ENCODE results near the gene MAP1LC3B2.
A peak's percentile ranks its signal among the peaks of the same experiment; 100 is the strongest.

MAP1LC3B2 gene

DNA sequence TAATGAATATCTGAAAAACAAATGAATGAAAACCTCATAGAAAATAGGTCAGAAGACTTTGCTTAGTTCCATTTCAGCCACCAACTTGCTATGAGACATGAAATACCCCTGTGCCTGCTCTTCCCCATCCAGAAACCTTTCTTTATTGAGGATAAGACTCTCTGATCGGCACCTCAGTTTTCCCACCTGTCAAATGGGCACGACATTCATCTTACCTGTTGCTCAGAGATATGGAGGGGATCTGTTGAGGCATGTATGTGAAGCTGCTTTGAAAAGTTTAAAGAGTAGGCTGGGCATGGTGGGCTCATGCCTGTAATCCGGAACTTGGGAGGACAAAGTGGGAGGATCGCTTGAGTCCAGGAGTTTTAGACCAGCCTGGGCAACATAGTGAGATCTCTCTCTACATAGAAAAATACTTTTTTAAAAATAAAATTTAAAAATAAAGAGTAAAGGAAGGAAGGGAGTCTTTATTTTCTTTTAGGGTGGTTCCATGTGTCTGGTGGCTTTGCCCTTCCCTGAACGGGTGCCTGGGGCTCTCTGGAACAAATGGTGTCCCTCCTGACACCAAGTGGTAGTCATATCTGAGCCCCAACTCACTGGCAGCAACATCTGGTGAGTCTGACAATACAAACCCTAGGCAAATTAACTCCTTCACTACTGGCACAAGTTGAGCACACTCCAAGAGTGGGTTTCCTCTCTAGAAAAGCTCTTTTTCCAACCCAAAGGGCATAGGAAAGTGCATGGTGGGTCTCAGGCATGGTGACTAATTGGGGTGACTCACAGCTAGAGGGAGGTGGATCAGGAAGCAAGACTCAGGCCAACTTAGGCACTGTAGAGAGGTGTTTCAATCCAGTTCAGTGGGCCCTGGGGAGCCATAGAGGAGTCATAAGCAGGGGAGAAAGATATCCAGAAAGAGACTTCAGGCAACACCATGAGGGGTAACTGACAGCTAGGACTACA lies 42.1 kb downstream of the MAP1LC3B2 start:
- Histone ChIP-seq H3K4me1 (ENCODE audit: control insufficient read depth in 5 of 5, insufficient read depth in 5 of 5, low read length in 5 of 5) (peaks cover 13 to 39% (median 36%) of the 10 kb centered on the region in 5 donors), H3K9me3 (ENCODE audit: control insufficient read depth in 5 of 5, low read length in 5 of 5) (no peaks in the 10 kb centered on the region), H3K9ac (ENCODE audit: low read length in 5 of 5) (no peak overlapping the region), H3K4me3 (ENCODE audit: low read depth in 1 of 5, low read length in 5 of 5) (no peak overlapping the region), H3K27ac (ENCODE audit: low read depth, low read length) (peak overlapping the region; percentile 30), H3K36me3 (ENCODE audit: control insufficient read depth in 5 of 5, insufficient read depth in 5 of 5, low read length in 5 of 5) (no peaks in the 10 kb centered on the region), H3K27me3 (ENCODE audit: control insufficient read depth in 5 of 5, insufficient read depth in 4 of 5, low read length in 5 of 5) (peaks cover 0 to 2% (median 0%) of the 10 kb centered on the region in 5 donors)

GRCh38 chr12:116601933-116602810 lies 43.0 kb downstream of the MAP1LC3B2 start:
- H3K36me3 ChIP-seq (ENCODE audit: control insufficient read depth in 5 of 5, insufficient read depth in 5 of 5, low read length in 5 of 5): no peaks in the 10 kb centered on the region
- no peaks in the 10 kb centered on the region for H3K9me3 ChIP-seq (ENCODE audit: control insufficient read depth in 5 of 5, low read length in 5 of 5)
- peaks cover 0 to 2% (median 0%) of the 10 kb centered on the region in 5 donors for H3K27me3 ChIP-seq (ENCODE audit: control insufficient read depth in 5 of 5, insufficient read depth in 4 of 5, low read length in 5 of 5)
- no peak overlapping the region for H3K4me3 ChIP-seq (ENCODE audit: low read depth in 1 of 5, low read length in 5 of 5)
- H3K9ac ChIP-seq (ENCODE audit: low read length in 5 of 5): no peak overlapping the region
- H3K27ac ChIP-seq (ENCODE audit: low read depth, low read length): no peak overlapping the region
- peaks cover 13 to 39% (median 36%) of the 10 kb centered on the region in 5 donors for H3K4me1 ChIP-seq (ENCODE audit: control insufficient read depth in 5 of 5, insufficient read depth in 5 of 5, low read length in 5 of 5)

DNA sequence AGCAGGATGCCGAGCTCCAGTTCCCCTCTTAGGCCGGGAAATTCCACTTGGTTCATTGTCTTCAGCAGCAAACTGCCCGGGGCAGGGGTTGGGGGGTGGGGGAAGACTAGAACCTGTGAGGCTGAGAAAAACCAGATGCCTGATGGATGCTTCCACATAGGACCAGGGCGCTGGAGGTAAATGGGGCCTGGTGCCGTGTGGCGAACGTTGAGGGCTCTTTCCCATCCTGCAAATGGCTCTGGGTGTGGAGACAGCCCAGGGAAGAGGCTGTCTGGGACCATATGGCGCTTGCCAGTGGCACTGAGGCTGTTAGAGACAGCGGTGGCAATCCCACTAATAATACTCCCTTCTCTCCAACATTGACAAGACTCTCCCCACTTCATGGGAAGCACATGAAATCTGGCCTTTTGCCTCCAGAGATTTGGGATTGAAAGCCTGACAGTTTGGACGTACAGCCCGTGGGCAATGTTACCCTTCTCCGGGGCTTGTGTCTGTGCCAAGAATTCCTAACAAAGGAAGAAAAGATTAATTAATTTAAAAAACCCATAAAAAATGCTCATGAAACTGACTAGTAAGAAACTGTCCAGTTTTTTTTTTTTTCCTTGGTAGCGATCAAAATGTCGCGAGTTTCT lies 44.5 kb downstream of the MAP1LC3B2 start:
- H3K36me3 ChIP-seq (ENCODE audit: control insufficient read depth in 5 of 5, insufficient read depth in 5 of 5, low read length in 5 of 5): no peaks in the 10 kb centered on the region
- peak overlapping the region in 1 of 5 donors; percentile 20 for H3K9ac ChIP-seq (ENCODE audit: low read length in 5 of 5)
- H3K27ac ChIP-seq (ENCODE audit: low read depth, low read length): no peak overlapping the region
- no peaks in the 10 kb centered on the region for H3K9me3 ChIP-seq (ENCODE audit: control insufficient read depth in 5 of 5, low read length in 5 of 5)
- H3K27me3 ChIP-seq (ENCODE audit: control insufficient read depth in 5 of 5, insufficient read depth in 4 of 5, low read length in 5 of 5): peaks cover 0 to 2% (median 0%) of the 10 kb centered on the region in 5 donors
- H3K4me1 ChIP-seq (ENCODE audit: control insufficient read depth in 5 of 5, insufficient read depth in 5 of 5, low read length in 5 of 5): peaks cover 13 to 36% (median 31%) of the 10 kb centered on the region in 5 donors
- H3K4me3 ChIP-seq (ENCODE audit: low read depth in 1 of 5, low read length in 5 of 5): no peak overlapping the region

DNA sequence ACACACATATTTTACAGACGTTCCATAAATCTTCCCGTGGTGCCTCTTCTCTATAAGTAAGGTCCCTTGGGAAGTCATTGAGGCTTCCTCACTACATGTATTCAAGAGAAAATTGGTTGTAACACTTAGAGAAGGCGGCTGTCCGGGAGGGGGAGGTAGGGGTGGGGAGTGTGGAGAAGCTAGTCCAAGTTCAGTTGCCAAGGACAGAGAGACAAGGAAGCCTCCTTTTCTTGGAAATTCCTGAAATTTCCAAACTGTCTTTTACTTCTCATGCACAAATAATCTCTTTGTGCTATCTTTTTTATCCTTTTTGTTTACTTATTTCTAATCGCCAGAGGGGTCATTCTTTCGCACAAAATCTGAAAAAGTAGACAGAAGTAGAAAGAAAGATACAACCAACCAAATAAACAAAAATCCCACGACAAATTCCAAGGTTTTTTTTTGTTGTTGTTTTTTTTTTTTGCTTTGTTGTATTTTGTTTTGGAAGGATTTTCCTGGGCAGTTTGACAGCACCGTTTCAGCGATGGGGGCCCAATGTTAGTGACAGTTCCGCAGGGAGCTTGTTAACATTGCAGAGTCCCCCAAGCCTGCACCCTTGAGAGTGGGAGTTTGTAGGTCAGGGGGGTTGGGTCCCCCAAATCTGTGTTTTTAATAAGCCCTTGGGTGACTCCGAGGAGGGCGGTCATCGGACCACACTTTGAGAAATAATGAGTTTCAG lies 45.2 kb downstream of the MAP1LC3B2 start:
- Histone ChIP-seq H3K9me3 (ENCODE audit: control insufficient read depth in 5 of 5, low read length in 5 of 5) (no peaks in the 10 kb centered on the region), H3K4me3 (ENCODE audit: low read depth in 1 of 5, low read length in 5 of 5) (peak overlapping the region in 2 of 5 donors; percentile 33 to 40), H3K4me1 (ENCODE audit: control insufficient read depth in 5 of 5, insufficient read depth in 5 of 5, low read length in 5 of 5) (peaks cover 10 to 33% (median 29%) of the 10 kb centered on the region in 5 donors), H3K9ac (ENCODE audit: low read length in 5 of 5) (no peak overlapping the region), H3K27ac (ENCODE audit: low read depth, low read length) (no peak overlapping the region), H3K27me3 (ENCODE audit: control insufficient read depth in 5 of 5, insufficient read depth in 4 of 5, low read length in 5 of 5) (peaks cover 0 to 2% (median 0%) of the 10 kb centered on the region in 5 donors), H3K36me3 (ENCODE audit: control insufficient read depth in 5 of 5, insufficient read depth in 5 of 5, low read length in 5 of 5) (no peaks in the 10 kb centered on the region)

- no peaks in the 10 kb centered on the region for H3K36me3 ChIP-seq (ENCODE audit: control insufficient read depth in 5 of 5, insufficient read depth in 5 of 5, low read length in 5 of 5)
- peaks cover 0 to 2% (median 0%) of the 10 kb centered on the region in 5 donors for H3K27me3 ChIP-seq (ENCODE audit: control insufficient read depth in 5 of 5, insufficient read depth in 4 of 5, low read length in 5 of 5)
- H3K4me3 ChIP-seq (ENCODE audit: low read depth in 1 of 5, low read length in 5 of 5): peak overlapping the region in 4 of 5 donors; percentile 13 to 40 (median 24)
- H3K4me1 ChIP-seq (ENCODE audit: control insufficient read depth in 5 of 5, insufficient read depth in 5 of 5, low read length in 5 of 5): peaks cover 8 to 34% (median 29%) of the 10 kb centered on the region in 5 donors
- H3K9ac ChIP-seq (ENCODE audit: low read length in 5 of 5): no peak overlapping the region
- no peaks in the 10 kb centered on the region for H3K9me3 ChIP-seq (ENCODE audit: control insufficient read depth in 5 of 5, low read length in 5 of 5)
- no peak overlapping the region for H3K27ac ChIP-seq (ENCODE audit: low read depth, low read length)
Observed at GRCh38 chr12:116604951-116605641, 45.9 kb downstream of the MAP1LC3B2 start.

DNA sequence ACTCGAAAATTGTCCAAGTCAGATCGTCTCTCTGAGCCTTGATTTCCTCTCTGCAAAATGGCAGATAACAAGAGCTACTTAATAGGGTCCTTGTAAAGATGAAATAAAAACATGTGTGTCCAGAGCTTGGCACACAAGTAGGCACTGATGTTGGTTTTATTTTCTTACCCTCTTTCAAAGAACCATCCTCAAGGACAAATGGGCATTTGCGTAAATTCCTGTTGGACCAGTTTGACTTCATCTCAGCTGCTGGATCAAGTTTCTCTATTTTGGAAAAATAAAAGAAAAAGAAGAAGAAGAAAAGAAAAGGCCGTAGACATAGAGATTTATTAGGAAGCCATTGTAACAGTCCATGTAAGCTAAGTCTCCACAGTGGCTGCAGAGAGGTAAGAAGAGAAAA lies 47.2 kb downstream of the MAP1LC3B2 start:
- no peaks in the 10 kb centered on the region for H3K36me3 ChIP-seq (ENCODE audit: control insufficient read depth in 5 of 5, insufficient read depth in 5 of 5, low read length in 5 of 5)
- peaks cover 0 to 2% (median 0%) of the 10 kb centered on the region in 5 donors for H3K27me3 ChIP-seq (ENCODE audit: control insufficient read depth in 5 of 5, insufficient read depth in 4 of 5, low read length in 5 of 5)
- no peaks in the 10 kb centered on the region for H3K9me3 ChIP-seq (ENCODE audit: control insufficient read depth in 5 of 5, low read length in 5 of 5)
- H3K27ac ChIP-seq (ENCODE audit: low read depth, low read length): no peak overlapping the region
- peaks cover 7 to 39% (median 28%) of the 10 kb centered on the region in 5 donors for H3K4me1 ChIP-seq (ENCODE audit: control insufficient read depth in 5 of 5, insufficient read depth in 5 of 5, low read length in 5 of 5)
- H3K4me3 ChIP-seq (ENCODE audit: low read depth in 1 of 5, low read length in 5 of 5): no peak overlapping the region
- no peak overlapping the region for H3K9ac ChIP-seq (ENCODE audit: low read length in 5 of 5)

- Histone ChIP-seq H3K27me3 (ENCODE audit: control insufficient read depth in 5 of 5, insufficient read depth in 4 of 5, low read length in 5 of 5) (peaks cover 0 to 2% (median 0%) of the 10 kb centered on the region in 5 donors), H3K4me1 (ENCODE audit: control insufficient read depth in 5 of 5, insufficient read depth in 5 of 5, low read length in 5 of 5) (peaks cover 7 to 34% (median 27%) of the 10 kb centered on the region in 5 donors), H3K36me3 (ENCODE audit: control insufficient read depth in 5 of 5, insufficient read depth in 5 of 5, low read length in 5 of 5) (no peaks in the 10 kb centered on the region), H3K27ac (ENCODE audit: low read depth, low read length) (no peak overlapping the region), H3K4me3 (ENCODE audit: low read depth in 1 of 5, low read length in 5 of 5) (no peak overlapping the region), H3K9ac (ENCODE audit: low read length in 5 of 5) (no peak overlapping the region), H3K9me3 (ENCODE audit: control insufficient read depth in 5 of 5, low read length in 5 of 5) (no peaks in the 10 kb centered on the region)
Observed at GRCh38 chr12:116607039-116607438, 47.9 kb downstream of the MAP1LC3B2 start.

- H3K27ac ChIP-seq (ENCODE audit: low read depth, low read length): peak overlapping the region; percentile 65
- no peak overlapping the region for H3K4me3 ChIP-seq (ENCODE audit: low read depth in 1 of 5, low read length in 5 of 5)
- H3K9ac ChIP-seq (ENCODE audit: low read length in 5 of 5): no peak overlapping the region
- H3K4me1 ChIP-seq (ENCODE audit: control insufficient read depth in 5 of 5, insufficient read depth in 5 of 5, low read length in 5 of 5): peaks cover 6 to 27% (median 18%) of the 10 kb centered on the region in 5 donors
- no peaks in the 10 kb centered on the region for H3K36me3 ChIP-seq (ENCODE audit: control insufficient read depth in 5 of 5, insufficient read depth in 5 of 5, low read length in 5 of 5)
- H3K27me3 ChIP-seq (ENCODE audit: control insufficient read depth in 5 of 5, insufficient read depth in 4 of 5, low read length in 5 of 5): peaks cover 0 to 2% (median 0%) of the 10 kb centered on the region in 5 donors
- H3K9me3 ChIP-seq (ENCODE audit: control insufficient read depth in 5 of 5, low read length in 5 of 5): no peaks in the 10 kb centered on the region
Observed at GRCh38 chr12:116609319-116610114, 50.3 kb downstream of the MAP1LC3B2 start.
